Stomach (tissue), 9 donors: ENCODE data around the gene PHLPP2. TPM values are rescaled to one million over a fixed set of nuclear protein-coding genes. Genes with fewer than 3 reads are reported as not detected.

Experiments used
- DNase-seq, 2 donors: peaks; one replicate each; pipeline versions ENCODE4 v3.0.0 to v3.0.0-alpha.2; 2013 to 2019
- H3K27ac ChIP-seq, 5 donors: fragments of 200-600 bp in 4 of 5; sonication (generic) in 4 of 5; one replicate each; pipeline ENCODE4 v1.5.1; 2013 to 2019; ENCODE audit warnings: mild to moderate bottlenecking in 1 of 5, moderate library complexity in 1 of 5
- H3K27me3 ChIP-seq, 3 donors: fragments of 200-600 bp; sonication (generic); one replicate each; pipeline ENCODE4 v1.5.1; 2017 to 2019; ENCODE audit warnings: mixed run types in 1 of 3
- H3K36me3 ChIP-seq, 4 donors: fragments of 200-600 bp; sonication (generic); 1 replicate in 3 of 4; 2 replicates in 1 of 4; pipeline ENCODE4 v1.5.1; 2016 to 2019
- H3K4me1 ChIP-seq, 4 donors: fragments of 200-600 bp; sonication (generic); one replicate each; pipeline ENCODE4 v1.5.1; 2016 to 2019
- H3K4me3 ChIP-seq, 4 donors: fragments of 200-600 bp; sonication (generic) in 3 of 4; one replicate each; pipeline ENCODE4 v1.5.1; 2016 to 2019; ENCODE audit warnings: mild to moderate bottlenecking in 1 of 4
- H3K9me3 ChIP-seq, 4 donors: fragments of 200-600 bp; sonication (generic); one replicate each; pipeline ENCODE4 v1.5.1; 2016 to 2019
- EP300 ChIP-seq: sonication (generic); formaldehyde crosslinking; IDR thresholded peaks from one replicate; pipeline ENCODE4 v1.6.1; 2017; ENCODE audit warnings: antibody characterized with exemption
- POLR2A ChIP-seq, 4 donors: fragments of 450-650 bp; IDR thresholded peaks; one replicate each; pipeline ENCODE4 v1.6.1; 2016; ENCODE audit warnings: antibody characterized with exemption in 4 of 4, control low read depth in 2 of 4, mild to moderate bottlenecking in 1 of 4, moderate library complexity in 1 of 4
- POLR2AphosphoS5 ChIP-seq, 3 donors: sonication (generic); formaldehyde crosslinking; IDR thresholded peaks; one replicate each; pipeline ENCODE4 v1.6.1; 2016; ENCODE audit warnings: antibody characterized with exemption in 3 of 3
- WGBS, 5 donors: extraction: QIAGEN DNeasy Blood & Tissue Kit in 3 of 5; methylation state at CpG; one replicate each; pipeline versions ENCODE4 v1.1.5 to v1.1.7; 2013 to 2018; 5-methylcytosine and 5-hydroxymethylcytosine counted together
- intact Hi-C: fragments of 100-400 bp; cut with DNase I; formaldehyde crosslinking; loops from one replicate; pipeline ENCODE4 v1.15.1; 2023; ENCODE audit warnings: low total_unique reads
- polyA plus RNA-seq, 3 donors: library from polyadenylated mRNA; stranded (reverse); fragments of 200-250 nt; gene quantifications; one replicate each; pipeline ENCODE4 v1.2.3, GENCODE V29; 2013
- total RNA-seq, 5 donors: library from RNA; depleted of rRNA; stranded (reverse); fragments of >200 nt; gene quantifications; one replicate each; pipeline versions ENCODE4 v1.1.0 to v1.2.3, GENCODE V29; 2014 to 2016
- TF ChIP-seq, protein P1 (sequence below), 7 experiments: fragments of 450-650 bp in 4 of 7; fragments of 200-600 bp in 3 of 7; sonication (generic) in 3 of 7; IDR thresholded peaks; one replicate each; pipeline ENCODE4 v1.5.1; 2016 to 2019; ENCODE audit warnings: antibody characterized with exemption in 7 of 7, control low read depth in 2 of 7, mild to moderate bottlenecking in 1 of 7
- donor health status: healthy with polysubstance abuse.
- donor health status: Bipolar disorder and iron deficiency.
- donor health status: healthy.

PHLPP2 gene
- total and polyA plus RNA-seq, 8 donors: 0.76 to 10.1 (median 3.6) TPM

DNA sequence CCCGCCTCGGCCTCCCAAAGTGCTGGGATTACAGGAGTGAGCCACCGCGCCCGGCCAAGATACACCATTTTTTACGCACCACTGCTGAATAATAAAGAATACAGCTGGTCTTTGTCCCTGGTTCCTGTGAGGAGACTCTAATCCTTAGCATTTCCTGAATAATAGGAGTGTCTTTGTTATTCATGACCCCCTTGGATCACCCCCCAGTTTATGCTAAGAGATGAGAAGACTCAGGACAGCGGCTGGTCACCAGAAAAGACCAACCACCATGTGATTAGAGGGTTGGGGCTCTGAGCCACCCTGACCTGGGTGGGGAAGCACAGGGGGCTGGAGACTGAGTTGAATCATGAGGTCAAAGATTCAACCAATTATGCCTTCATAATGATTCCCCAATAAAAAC lies 17.3 kb downstream of the PHLPP2 start:
- 97 to 99% (median 98%) methylated on average over 5 to 7 of the region's 7 CpGs for WGBS, 5 donors
- Histone ChIP-seq H3K27ac (no peak overlapping the region), H3K9me3 (no peaks in the 10 kb centered on the region), H3K4me1 (peaks cover 0 to 16% (median 4%) of the 10 kb centered on the region in 4 donors), H3K27me3 (no peaks in the 10 kb centered on the region), H3K4me3 (no peak overlapping the region), H3K36me3 (no peaks in the 10 kb centered on the region)
- TF ChIP-seq, protein P1, sequence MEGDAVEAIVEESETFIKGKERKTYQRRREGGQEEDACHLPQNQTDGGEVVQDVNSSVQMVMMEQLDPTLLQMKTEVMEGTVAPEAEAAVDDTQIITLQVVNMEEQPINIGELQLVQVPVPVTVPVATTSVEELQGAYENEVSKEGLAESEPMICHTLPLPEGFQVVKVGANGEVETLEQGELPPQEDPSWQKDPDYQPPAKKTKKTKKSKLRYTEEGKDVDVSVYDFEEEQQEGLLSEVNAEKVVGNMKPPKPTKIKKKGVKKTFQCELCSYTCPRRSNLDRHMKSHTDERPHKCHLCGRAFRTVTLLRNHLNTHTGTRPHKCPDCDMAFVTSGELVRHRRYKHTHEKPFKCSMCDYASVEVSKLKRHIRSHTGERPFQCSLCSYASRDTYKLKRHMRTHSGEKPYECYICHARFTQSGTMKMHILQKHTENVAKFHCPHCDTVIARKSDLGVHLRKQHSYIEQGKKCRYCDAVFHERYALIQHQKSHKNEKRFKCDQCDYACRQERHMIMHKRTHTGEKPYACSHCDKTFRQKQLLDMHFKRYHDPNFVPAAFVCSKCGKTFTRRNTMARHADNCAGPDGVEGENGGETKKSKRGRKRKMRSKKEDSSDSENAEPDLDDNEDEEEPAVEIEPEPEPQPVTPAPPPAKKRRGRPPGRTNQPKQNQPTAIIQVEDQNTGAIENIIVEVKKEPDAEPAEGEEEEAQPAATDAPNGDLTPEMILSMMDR (IDR thresholded peaks at IDR 0.05): no peak
- no peak for TF ChIP-seq EP300
- no peak for TF ChIP-seq POLR2AphosphoS5 (IDR thresholded peaks at IDR 0.05)
- no peak for TF ChIP-seq POLR2A (IDR thresholded peaks at IDR 0.05)
- intact Hi-C loops: no loop called here
- DNase-seq: no peak

DNA sequence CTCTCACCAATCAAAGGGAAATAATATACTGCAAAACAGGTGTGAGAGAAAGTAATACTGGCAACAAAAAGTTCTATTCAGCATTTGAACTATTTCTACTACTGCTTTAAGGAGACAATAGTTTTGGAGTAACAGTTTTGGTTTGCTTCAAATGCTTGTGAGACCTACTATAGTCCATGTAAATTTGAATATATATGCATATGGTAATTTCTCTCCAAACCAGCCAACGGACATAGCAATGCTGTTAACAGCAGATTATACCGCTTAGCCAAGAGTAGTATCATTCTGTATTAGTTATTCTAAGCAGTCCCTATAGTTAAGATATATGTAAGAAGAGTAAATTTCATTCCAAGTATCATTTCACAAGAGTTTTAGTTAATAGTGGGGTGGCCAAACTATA lies 18.5 kb downstream of the PHLPP2 start:
- DNase-seq: no peak
- Histone ChIP-seq H3K27ac (no peak overlapping the region), H3K9me3 (no peaks in the 10 kb centered on the region), H3K27me3 (no peaks in the 10 kb centered on the region), H3K36me3 (peaks cover 0 to 7% (median 2%) of the 10 kb centered on the region in 4 donors), H3K4me1 (peaks cover 0 to 13% (median 0%) of the 10 kb centered on the region in 4 donors), H3K4me3 (no peak overlapping the region)
- no peak for TF ChIP-seq POLR2AphosphoS5 (IDR thresholded peaks at IDR 0.05)
- TF ChIP-seq POLR2A (IDR thresholded peaks at IDR 0.05): no peak
- no peak for TF ChIP-seq EP300
- TF ChIP-seq, protein P1 (IDR thresholded peaks at IDR 0.05): no peak
- intact Hi-C loops: no loop called here
- 89 to 98% (median 95%) methylated on average over 2 of the region's 2 CpGs for WGBS, 5 donors

DNA sequence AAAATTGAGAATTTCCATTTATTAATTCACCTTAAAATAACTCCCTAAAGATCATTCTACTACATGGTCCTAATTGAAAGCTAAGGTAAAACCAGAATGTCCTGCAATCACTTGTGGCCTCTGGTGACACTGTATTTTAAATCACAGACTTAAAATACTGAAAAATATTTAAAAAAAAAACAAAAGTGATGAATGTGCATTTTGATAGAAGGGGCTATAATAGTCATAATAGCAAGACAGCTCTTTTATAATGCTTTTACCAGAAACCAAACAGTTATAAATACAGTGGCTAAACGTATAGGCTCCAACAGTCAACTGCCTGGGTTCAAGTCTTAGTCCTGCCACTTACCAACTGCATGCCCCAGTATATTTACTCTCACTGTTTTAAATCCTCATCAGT lies 21.2 kb downstream of the PHLPP2 start:
- Histone ChIP-seq H3K27ac (no peak overlapping the region), H3K4me3 (no peak overlapping the region), H3K36me3 (peaks cover 0 to 25% (median 13%) of the 10 kb centered on the region in 4 donors), H3K27me3 (no peaks in the 10 kb centered on the region), H3K4me1 (no peaks in the 10 kb centered on the region), H3K9me3 (no peaks in the 10 kb centered on the region)
- TF ChIP-seq, protein P1 (IDR thresholded peaks at IDR 0.05): no peak
- no peak for TF ChIP-seq POLR2A (IDR thresholded peaks at IDR 0.05)
- TF ChIP-seq POLR2AphosphoS5 (IDR thresholded peaks at IDR 0.05): no peak
- TF ChIP-seq EP300: no peak
- no peak for DNase-seq
- intact Hi-C loops: no loop called here
- 82 to 93% (median 88%) methylated on average over 1 of the region's 1 CpG for WGBS, 5 donors

DNA sequence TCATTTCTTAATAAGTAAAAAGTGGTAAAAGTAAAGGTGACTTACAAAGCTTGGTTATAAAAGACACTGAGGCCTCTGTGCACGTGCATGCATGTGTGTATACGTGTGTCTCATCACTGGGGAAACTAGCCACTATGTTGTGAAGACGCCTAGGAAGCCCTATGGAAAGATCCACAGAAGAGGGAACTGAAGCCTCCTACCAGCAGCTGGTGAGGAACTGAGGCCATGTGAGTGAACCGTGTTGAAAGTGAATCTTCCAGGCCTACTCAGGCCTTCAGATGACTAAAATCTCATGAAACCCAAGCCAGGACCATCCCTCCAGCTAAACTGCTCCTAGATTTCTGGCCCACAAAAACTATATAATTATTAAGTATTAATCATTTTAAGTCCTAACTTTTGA lies 23.7 kb downstream of the PHLPP2 start:
- Histone ChIP-seq H3K27ac (no peak overlapping the region), H3K27me3 (no peaks in the 10 kb centered on the region), H3K4me1 (no peaks in the 10 kb centered on the region), H3K36me3 (peaks cover 0 to 30% (median 17%) of the 10 kb centered on the region in 4 donors), H3K9me3 (no peaks in the 10 kb centered on the region), H3K4me3 (no peak overlapping the region)
- WGBS, 5 donors: 80 to 91% (median 86%) methylated on average over 4 of the region's 4 CpGs
- DNase-seq: peak in 1 of 2 donors; percentile 7
- no peak for TF ChIP-seq POLR2A (IDR thresholded peaks at IDR 0.05)
- TF ChIP-seq, protein P1 (IDR thresholded peaks at IDR 0.05): no peak
- no peak for TF ChIP-seq EP300
- no peak for TF ChIP-seq POLR2AphosphoS5 (IDR thresholded peaks at IDR 0.05)
- intact Hi-C loops: no loop called here
